ENCODE measurements around the gene EPN2. TPM values are rescaled to one million over a fixed set of nuclear protein-coding genes. Genes with fewer than 3 reads are reported as not detected.
"Not testable (repeated sequence)": the region's sequence is repeated elsewhere in the genome, so short reads cannot be mapped to it uniquely, and the experiment has no call there.

The EPN2 gene
- polyA plus RNA-seq, 1 donor (not counting 4 experiments of a cell fraction or from before 2014, with no cell fraction given): 30.2 TPM

- H3K4me2 ChIP-seq (ENCODE audit: control insufficient read depth, extremely low read depth, insufficient read depth, low read depth, low read length): no peak overlapping the region
- dilution Hi-C loops (cut with MboI; ENCODE audit: extremely low pct_ligation_motif_present, low sequenced_read_pairs): no loop called here
- H3K9me1 ChIP-seq (ENCODE audit: control insufficient read depth, extremely low read depth, insufficient read depth, low read length): no peaks in the 10 kb centered on the region
- H3K9me3 ChIP-seq (ENCODE audit: control insufficient read depth, low read depth, low read length): no peaks in the 10 kb centered on the region
- DNase-seq (ENCODE audit: low read depth, low spot score) (no peak), FAIRE-seq (no peak)
- H3K9ac ChIP-seq (ENCODE audit: control insufficient read depth, extremely low read depth, insufficient read depth, low read length): no peak overlapping the region
- peaks cover 20% of the 10 kb centered on the region for H3K4me1 ChIP-seq (ENCODE audit: control insufficient read depth, extremely low read depth, insufficient read depth, low read length)
- no peaks in the 10 kb centered on the region for H4K20me1 ChIP-seq (ENCODE audit: control insufficient read depth, extremely low read depth, insufficient read depth, low read length)
- no peak for TF ChIP-seq EZH2 (IDR thresholded peaks at IDR 0.05; ENCODE audit: low read length)
- TF ChIP-seq CTCF (optimal IDR thresholded peaks at IDR 0.05 in 1 of 3, IDR thresholded peaks at IDR 0.05 in 1 of 3, conservative IDR thresholded peaks at IDR 0.05 in 1 of 3; ENCODE audit: extremely low read depth in 1 of 3, insufficient read depth in 2 of 3, low read length in 3 of 3): no peak
- H3K4me3 ChIP-seq (ENCODE audit: control insufficient read depth in 2 of 3, extremely low read depth in 1 of 3, insufficient read depth in 2 of 3, low read depth in 1 of 3, low read length in 3 of 3): no peak overlapping the region
- H3K79me2 ChIP-seq (ENCODE audit: control insufficient read depth, insufficient read depth, low read length): no peaks in the 10 kb centered on the region
- no peaks in the 10 kb centered on the region for H3K36me3 ChIP-seq (ENCODE audit: control insufficient read depth in 2 of 2, extremely low read depth in 1 of 2, insufficient read depth in 2 of 2, low read length in 2 of 2)
- H3K27ac ChIP-seq (ENCODE audit: control insufficient read depth, insufficient read depth, low read length): no peak overlapping the region
- H3K27me3 ChIP-seq (ENCODE audit: control insufficient read depth, extremely low read depth, insufficient read depth, low read length): no peaks in the 10 kb centered on the region
- H2AFZ ChIP-seq (ENCODE audit: control insufficient read depth, low read length): no peak overlapping the region
Measured at GRCh38 chr17:19348806-19349205, 111.6 kb downstream of the EPN2 start.

GRCh38 chr17:19353401-19353800 is 116.2 kb downstream of the EPN2 start:
- H3K27me3 ChIP-seq (ENCODE audit: control insufficient read depth, extremely low read depth, insufficient read depth, low read length); H2AFZ ChIP-seq (ENCODE audit: control insufficient read depth, low read length); H3K4me3 ChIP-seq (ENCODE audit: control insufficient read depth in 2 of 3, extremely low read depth in 1 of 3, insufficient read depth in 2 of 3, low read depth in 1 of 3, low read length in 3 of 3); DNase-seq (ENCODE audit: low read depth, low spot score); H3K27ac ChIP-seq (ENCODE audit: control insufficient read depth, insufficient read depth, low read length); H3K4me2 ChIP-seq (ENCODE audit: control insufficient read depth, extremely low read depth, insufficient read depth, low read depth, low read length); H3K9ac ChIP-seq (ENCODE audit: control insufficient read depth, extremely low read depth, insufficient read depth, low read length); FAIRE-seq; H3K36me3 ChIP-seq (ENCODE audit: control insufficient read depth in 2 of 2, extremely low read depth in 1 of 2, insufficient read depth in 2 of 2, low read length in 2 of 2); H3K9me3 ChIP-seq (ENCODE audit: control insufficient read depth, low read depth, low read length); H4K20me1 ChIP-seq (ENCODE audit: control insufficient read depth, extremely low read depth, insufficient read depth, low read length); H3K9me1 ChIP-seq (ENCODE audit: control insufficient read depth, extremely low read depth, insufficient read depth, low read length); H3K4me1 ChIP-seq (ENCODE audit: control insufficient read depth, extremely low read depth, insufficient read depth, low read length); H3K79me2 ChIP-seq (ENCODE audit: control insufficient read depth, insufficient read depth, low read length): not testable (repeated sequence)
- dilution Hi-C loops (cut with MboI; ENCODE audit: extremely low pct_ligation_motif_present, low sequenced_read_pairs): loop anchor here (25.0 kb wide), 1 partner anchor 309 kb away; no protein-coding TSS in a partner anchor

GRCh38 chr17:19354748-19355147 is 117.6 kb downstream of the EPN2 start:
- TF ChIP-seq CTCF (optimal IDR thresholded peaks at IDR 0.05 in 1 of 3, IDR thresholded peaks at IDR 0.05 in 1 of 3, conservative IDR thresholded peaks at IDR 0.05 in 1 of 3; ENCODE audit: extremely low read depth in 1 of 3, insufficient read depth in 2 of 3, low read length in 3 of 3) (no peak), EZH2 (IDR thresholded peaks at IDR 0.05; ENCODE audit: low read length) (no peak)
- Histone ChIP-seq H3K27me3 (ENCODE audit: control insufficient read depth, extremely low read depth, insufficient read depth, low read length) (no peaks in the 10 kb centered on the region), H3K9me3 (ENCODE audit: control insufficient read depth, low read depth, low read length) (no peaks in the 10 kb centered on the region), H3K4me3 (ENCODE audit: control insufficient read depth in 2 of 3, extremely low read depth in 1 of 3, insufficient read depth in 2 of 3, low read depth in 1 of 3, low read length in 3 of 3) (no peak overlapping the region), H4K20me1 (ENCODE audit: control insufficient read depth, extremely low read depth, insufficient read depth, low read length) (no peaks in the 10 kb centered on the region), H3K4me1 (ENCODE audit: control insufficient read depth, extremely low read depth, insufficient read depth, low read length) (peaks cover 9% of the 10 kb centered on the region), H3K27ac (ENCODE audit: control insufficient read depth, insufficient read depth, low read length) (no peak overlapping the region), H2AFZ (ENCODE audit: control insufficient read depth, low read length) (no peak overlapping the region), H3K79me2 (ENCODE audit: control insufficient read depth, insufficient read depth, low read length) (no peaks in the 10 kb centered on the region), H3K4me2 (ENCODE audit: control insufficient read depth, extremely low read depth, insufficient read depth, low read depth, low read length) (no peak overlapping the region), H3K36me3 (ENCODE audit: control insufficient read depth in 2 of 2, extremely low read depth in 1 of 2, insufficient read depth in 2 of 2, low read length in 2 of 2) (peaks cover 0 to 4% of the 10 kb centered on the region in 2 experiments), H3K9me1 (ENCODE audit: control insufficient read depth, extremely low read depth, insufficient read depth, low read length) (no peaks in the 10 kb centered on the region), H3K9ac (ENCODE audit: control insufficient read depth, extremely low read depth, insufficient read depth, low read length) (no peak overlapping the region)
- no peak for FAIRE-seq
- no peak for DNase-seq (ENCODE audit: low read depth, low spot score)
- dilution Hi-C loops (cut with MboI; ENCODE audit: extremely low pct_ligation_motif_present, low sequenced_read_pairs): loop anchor here (25.0 kb wide), 1 partner anchor 308 kb away; no protein-coding TSS in a partner anchor

Measured in keratinocyte (primary cell).